Prostate gland (tissue), 2 donors: ENCODE results near the gene SMURF2.

Experiments used
- CTCF ChIP-seq, 4 experiments: fragments of 200-600 bp in 2 of 4; fragments of 450-650 bp in 2 of 4; sonication (generic) in 2 of 4; IDR thresholded peaks; 1 replicate in 3 of 4; 2 replicates in 1 of 4; pipeline ENCODE4 v1.5.1; 2016 to 2019; ENCODE audit warnings: antibody characterized with exemption in 4 of 4, mild to moderate bottlenecking in 2 of 4, moderate library complexity in 2 of 4
- POLR2A ChIP-seq: fragments of 450-650 bp; IDR thresholded peaks from one replicate; pipeline ENCODE4 v1.6.1; 2016; ENCODE audit warnings: antibody characterized with exemption, mild to moderate bottlenecking
- POLR2AphosphoS5 ChIP-seq: sonication (generic); formaldehyde crosslinking; IDR thresholded peaks from one replicate; pipeline ENCODE4 v1.6.1; 2017; ENCODE audit warnings: antibody characterized with exemption

- no peak for TF ChIP-seq CTCF (IDR thresholded peaks at IDR 0.05)
- no peak for TF ChIP-seq POLR2A
- TF ChIP-seq POLR2AphosphoS5: no peak
These were observed 90.4 kb downstream of the SMURF2 start for GRCh38 chr17:64571746-64572145.
